HG03469 (cell line): ENCODE measurements around the gene SYTL4.
A peak's percentile ranks its signal among the peaks of the same experiment; 100 is the strongest.

ENCODE experiments used
- ATAC-seq: cut with Tn5 transposase; IDR thresholded peaks from one replicate; pipeline ENCODE4 v1.9.1; 2021; ENCODE audit warnings: mild to moderate bottlenecking, moderate library complexity, moderate number of reproducible peaks; ENCODE audit not compliant: unreplicated experiment

Gene SYTL4

DNA sequence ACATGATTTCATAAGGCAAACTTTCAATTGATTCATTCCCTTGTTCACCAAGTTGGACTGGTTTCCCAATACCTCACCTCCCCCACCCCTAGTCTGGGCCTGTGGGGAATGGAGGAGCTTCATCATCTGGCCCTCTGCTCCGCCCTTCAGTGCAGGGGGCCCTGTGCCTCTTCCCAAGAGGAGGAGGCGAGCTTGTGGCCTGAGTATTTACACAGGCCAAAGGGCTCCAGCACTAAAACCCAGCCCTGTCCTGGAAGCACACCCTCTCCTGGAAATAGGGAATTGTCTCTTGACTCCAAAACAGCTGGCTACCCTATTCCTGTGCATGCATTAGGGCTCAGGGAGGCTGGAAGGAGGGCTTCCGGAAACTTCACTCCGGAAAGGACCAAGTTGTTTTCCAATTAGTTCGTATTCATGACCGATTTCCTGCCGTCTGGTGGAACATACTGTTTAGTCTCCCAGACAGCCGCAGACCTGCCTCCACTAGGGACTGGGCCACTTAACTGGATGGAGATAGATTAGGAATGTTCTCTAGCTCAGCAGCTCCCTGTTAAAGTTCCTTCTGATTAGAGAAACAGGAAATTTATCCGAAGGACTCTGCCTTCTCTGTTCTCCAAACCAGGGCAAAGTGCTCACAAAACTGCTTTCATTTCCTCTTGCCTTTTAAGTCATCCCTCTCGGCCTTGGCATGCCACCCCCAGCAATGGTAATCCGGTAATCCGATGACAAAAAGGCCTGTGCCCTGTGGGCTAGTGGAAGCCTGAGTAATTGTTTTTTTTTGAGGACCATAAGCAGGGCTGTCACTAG, 82.2 kb downstream of the SYTL4 start:
- ATAC-seq, result no peak

DNA sequence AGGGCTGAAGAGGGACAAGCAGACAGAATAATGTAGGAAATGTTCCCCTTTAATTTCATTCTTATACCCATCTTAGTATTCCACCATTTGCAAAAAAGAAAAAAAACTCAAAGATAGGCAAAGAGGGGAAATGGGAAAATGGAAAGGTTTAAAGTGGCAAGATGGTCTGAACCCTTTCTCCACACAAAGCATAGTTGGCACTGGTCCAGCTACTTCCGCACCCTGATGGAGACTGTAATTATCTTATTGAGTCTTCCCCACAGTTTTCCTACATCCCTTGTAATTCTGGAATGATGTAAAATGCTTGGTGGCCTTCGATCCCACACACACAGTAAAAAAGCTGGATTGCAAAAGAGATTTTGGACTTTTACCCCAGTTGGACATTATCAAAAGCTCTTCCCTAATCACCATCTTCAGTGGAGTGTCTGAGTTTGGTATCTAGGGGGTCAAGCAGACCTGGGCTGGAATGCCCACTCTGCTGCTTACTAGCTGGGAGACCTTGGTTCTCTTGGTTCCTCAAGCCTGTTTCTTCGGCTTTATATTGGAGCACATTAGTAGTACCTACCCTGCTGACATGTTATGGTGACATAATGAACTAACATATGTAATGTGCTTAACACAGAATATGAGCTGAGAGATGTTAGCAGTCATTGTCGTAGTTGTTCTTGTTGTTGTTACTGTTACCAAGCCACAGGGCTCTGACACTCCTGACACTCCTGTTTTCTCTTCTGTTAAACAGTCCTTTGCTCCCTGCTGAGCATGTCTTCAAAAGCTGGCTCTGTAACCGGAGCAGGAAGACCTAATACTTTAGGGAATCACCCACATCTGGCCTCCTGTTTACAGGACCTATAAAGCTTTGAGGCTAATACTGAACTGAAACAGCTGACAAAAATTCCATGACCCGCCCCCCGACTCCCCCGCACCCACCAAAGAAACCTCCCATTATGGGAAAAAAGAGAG, 83.2 kb downstream of the SYTL4 start:
- no peak for ATAC-seq

DNA sequence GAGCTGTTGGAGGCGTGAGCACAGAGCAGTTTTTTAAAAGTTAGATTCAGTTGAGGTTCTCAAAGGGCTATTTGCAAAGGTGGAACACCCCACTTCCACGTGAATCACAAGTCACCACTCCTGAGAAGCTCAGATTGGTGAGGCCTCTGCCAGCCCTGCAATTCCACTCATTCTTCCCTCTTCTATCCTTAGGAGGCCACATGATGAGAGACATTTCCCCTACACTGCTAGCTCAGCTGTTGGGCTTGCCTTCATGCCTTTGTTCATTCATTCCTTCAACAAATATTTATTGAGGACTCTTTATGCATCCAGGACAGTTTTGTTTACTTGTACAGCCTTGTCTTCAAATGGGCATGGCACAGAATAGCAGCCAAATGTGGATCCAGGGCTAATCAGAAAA, 84.2 kb downstream of the SYTL4 start:
- no peak for ATAC-seq

DNA sequence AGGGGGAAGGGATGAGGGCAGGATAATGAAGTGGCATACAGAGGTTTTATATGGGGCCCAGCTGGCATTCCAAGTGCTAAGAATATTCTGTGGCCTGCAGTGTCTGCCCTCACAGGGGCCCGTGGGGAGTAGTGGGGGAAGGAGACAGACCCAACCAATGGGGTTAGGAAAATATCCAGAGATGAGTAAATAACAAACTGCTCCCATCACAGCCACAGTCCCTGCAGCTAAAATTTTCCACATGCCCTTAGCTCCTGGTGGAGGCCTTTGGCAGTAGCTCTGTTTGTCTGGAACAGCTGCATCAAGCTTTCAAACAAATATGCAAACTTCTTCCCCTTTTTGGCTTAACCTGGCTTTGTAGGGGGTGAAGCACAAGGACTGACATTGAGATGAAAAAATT, 84.8 kb downstream of the SYTL4 start:
- ATAC-seq, result no peak

DNA sequence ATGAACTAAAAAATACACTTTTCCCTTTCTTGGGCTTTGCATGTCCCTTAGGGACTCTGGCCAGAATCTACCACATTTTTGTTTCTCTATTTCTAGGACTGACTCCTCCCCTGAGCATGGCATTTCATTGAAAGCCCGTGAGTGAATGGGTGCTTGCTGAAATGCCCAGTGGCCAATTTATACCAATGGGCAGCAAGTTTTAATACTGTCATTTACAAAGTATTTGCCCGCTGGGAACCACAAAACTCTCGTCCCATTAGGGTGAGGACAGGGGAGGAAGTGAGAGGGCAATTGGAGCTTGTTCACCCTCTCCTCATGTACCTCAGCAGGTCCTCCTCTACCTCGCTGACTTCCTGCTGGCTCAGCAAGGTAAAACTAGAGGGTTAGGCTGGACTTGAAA, 86.8 kb downstream of the SYTL4 start:
- ATAC-seq, result no peak

DNA sequence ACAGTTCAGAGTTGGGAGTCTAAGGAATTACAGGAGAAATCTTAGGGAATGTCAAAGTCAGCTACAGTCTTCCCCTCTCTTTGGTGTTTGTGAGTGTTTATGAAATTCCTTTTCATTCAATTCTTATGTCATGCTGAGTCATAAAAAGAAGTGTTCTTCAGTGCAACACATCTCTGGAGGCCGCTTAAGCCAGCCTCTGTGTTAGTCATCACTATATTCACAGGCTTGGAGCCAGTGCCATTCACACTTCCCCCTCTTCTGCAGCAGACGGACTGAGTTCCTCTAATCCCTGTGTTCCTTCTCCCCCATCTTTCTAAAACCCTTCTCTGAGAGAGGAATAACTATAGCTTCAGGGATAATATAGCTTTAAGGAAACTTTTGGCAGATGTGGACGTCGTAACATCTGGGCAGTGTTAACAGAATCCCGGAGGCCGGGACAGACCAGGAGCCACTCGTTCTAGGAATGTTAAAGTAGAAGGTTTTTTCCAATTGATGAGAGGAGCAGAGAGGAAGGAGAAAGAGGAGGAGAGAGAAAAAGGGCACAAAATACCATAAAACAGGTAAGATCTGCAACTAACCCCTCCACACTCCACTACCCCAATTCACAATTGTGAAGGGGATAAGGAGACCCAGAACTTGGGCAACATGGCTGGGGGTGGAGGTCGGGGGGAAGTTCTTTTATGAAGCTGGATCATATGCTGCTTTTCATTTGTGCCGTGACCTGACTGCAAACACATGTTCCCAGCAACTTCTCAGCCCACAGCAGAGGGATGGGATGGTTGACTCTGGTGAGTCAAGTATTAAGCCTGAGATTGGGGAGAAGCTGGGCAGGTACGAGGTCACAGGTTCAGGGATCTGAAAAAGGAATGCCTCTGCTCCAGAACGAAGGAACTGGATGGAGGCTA, 87.7 kb downstream of the SYTL4 start, which contains the start of gene SRPX2:
Gene SRPX2, plus strand, starts transcription at position 244 of the 905 bp plus-strand sequence. CDS start 2,124 bp downstream, outside the sequence.
- peak; percentile 76 for ATAC-seq

DNA sequence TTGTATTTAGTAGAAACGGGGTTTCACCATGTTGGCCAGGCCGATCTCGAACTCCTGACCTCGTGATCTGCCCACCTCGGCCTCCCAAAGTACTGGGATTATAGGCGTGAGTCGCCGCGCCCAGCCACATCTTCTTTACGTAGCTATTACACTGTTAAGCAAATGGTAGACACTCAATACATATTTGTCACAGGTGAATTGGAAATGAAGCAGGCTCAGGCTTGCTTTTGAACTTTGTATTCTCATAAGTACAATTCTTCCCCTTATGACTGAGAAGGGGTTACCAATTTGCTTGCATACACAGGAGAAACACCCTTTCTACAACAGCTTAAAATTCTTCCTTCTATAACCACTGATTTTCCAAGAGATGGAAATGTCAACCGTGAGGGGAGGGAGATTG, 88.7 kb downstream of the SYTL4 start:
- no peak for ATAC-seq

DNA sequence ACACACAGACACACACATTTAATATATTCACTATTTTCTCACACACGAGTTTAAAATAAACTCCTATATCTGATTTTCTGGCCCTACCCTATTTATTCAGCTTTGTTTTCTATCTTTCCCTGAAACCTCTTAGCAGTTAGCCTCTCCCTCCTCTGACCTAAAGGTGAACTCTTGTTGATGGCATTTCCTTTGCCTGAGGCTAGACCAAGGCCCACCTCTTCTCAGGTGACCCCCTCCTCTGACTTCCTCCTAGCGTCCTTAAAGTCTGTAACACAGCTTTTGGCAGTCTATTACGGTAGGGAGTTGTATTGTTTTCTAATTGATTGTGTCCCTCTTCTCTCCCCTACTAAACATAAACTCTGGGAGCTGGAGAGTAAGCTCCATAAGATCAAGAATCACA, 89.6 kb downstream of the SYTL4 start:
- no peak for ATAC-seq

DNA sequence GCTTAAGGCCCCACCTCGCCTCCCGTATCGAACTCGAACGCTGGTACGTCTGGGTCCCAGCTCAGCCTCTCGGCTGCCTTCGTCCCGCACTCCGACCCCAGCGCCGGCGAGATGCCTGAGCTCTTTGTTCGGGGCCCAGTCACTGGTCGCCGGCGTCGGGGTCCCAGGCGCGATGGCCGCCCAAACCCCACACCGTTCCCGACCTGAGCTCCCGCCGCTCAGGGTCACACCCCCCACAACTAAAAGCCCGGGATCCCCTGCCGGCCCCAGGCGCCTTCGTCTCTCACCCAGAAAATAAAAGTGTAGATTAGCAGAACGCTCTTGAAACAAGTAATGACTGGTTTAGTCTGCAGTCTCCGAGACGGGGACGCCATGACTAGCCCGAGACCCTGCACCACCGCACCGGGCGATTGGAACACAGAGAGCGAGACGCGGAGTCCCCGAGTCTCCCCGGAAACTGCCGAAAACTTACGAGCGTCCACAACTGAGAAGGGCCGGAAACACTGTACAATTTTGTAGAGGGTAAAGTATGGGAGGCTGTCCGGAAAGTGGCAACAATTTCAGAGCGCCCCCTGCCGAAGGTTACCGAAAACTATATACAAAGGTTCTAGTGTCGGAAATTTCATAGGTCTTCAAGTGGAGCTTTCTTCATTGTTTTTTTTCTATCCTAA, 95.5 kb downstream of the SYTL4 start, which contains the start of gene TSPAN6:
Gene TSPAN6, minus strand, starts transcription at position 486 of the 671 bp plus-strand sequence. Its CDS starts 112 bp downstream, at position 374.
- peak; percentile 99 for ATAC-seq

DNA sequence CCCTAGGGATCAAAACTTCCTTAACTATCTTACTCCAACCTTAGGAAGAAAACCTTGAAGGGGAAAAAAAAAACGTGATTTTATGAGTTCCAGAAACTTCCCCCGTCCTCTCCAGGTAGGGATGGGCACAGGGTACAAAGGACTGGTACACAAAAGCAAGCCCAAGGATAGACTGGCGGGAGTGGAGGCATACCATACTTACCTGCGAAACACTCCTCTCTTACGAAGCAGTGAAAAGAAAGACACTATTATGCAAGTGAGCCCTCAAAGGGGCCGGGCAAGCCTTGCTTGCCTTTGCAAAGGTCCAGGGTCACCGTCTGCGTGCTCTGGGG, 96.0 kb downstream of the SYTL4 start:
- no peak for ATAC-seq

DNA sequence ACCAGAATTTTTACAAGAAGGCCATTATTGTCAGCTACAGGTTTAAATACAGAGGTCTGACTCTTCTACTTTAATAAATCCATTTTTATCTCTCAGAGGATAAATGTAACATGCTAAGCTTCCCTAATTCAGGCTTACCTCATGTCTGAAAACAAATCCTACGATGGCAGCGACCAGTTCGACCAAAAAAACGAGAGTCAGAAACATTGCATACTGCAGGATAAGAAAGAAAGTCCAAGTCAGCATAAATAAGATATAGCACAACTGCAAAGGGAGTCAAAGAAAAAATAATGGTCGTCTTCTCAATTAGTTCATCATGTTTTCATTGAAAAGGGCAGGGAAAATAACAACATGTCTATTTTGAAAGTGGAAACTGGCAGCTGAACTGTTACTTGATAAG, 96.9 kb downstream of the SYTL4 start:
- ATAC-seq, result no peak

DNA sequence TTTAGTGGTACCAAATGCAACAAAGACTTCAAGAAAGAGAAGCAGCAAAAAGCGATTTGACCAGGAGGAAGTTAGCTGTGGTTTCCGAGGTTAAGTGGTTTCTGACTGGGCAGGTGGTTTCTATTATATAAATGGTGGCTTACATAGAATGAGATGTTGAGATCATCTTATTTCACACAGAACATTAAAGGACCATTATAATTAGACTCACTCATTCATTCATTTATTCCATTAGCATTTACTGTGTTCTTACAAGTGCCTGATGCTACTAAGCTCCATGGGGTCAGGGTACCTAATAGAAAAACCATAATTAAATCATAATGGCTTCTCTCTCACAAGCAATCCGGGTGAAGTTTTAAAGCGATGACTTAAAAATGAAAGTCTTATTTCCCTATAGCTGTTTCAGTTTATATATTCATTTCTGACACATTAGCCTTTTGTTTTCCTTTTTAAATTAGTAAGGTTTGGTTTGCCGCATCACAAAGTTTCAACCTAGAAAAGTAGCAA, 105.9 kb downstream of the SYTL4 start:
- ATAC-seq, result peak; percentile 85
